Measurements from ENCODE around the gene CACNB1. TPM values are rescaled to one million over a fixed set of nuclear protein-coding genes. Genes with fewer than 3 reads are reported as not detected.

The CACNB1 gene
- polyA plus RNA-seq, 1 of the 3 experiments (the other 2 are of a cell fraction): 7.4 TPM

GRCh38 chr17:39212841-39213480, 15.5 kb upstream of the CACNB1 start:
- Histone ChIP-seq H3K9me3 (no peaks in the 10 kb centered on the region), H3K4me3 (ENCODE audit: low read depth in 2 of 2, low read length in 1 of 2) (no peak overlapping the region), H3K36me3 (replicated peaks in 1 of 2; ENCODE audit: control insufficient read depth in 1 of 2, insufficient read depth in 2 of 2, low read length in 1 of 2) (no peaks in the 10 kb centered on the region), H3K27me3 (ENCODE audit: insufficient read depth) (no peaks in the 10 kb centered on the region), H2AFZ (ENCODE audit: low read depth) (no peak overlapping the region), H3K9ac (no peak overlapping the region), H3K9me2 (no peaks in the 10 kb centered on the region), H3K79me2 (ENCODE audit: insufficient read depth) (no peaks in the 10 kb centered on the region), H3K4me2 (no peak overlapping the region), H3K27ac (ENCODE audit: low read depth in 2 of 2, low read length in 1 of 2) (no peak overlapping the region), H3F3A (replicated peaks; ENCODE audit: insufficient read depth) (no peaks in the 10 kb centered on the region), H3K4me1 (ENCODE audit: control insufficient read depth in 1 of 2, insufficient read depth in 2 of 2, low read depth in 1 of 2, low read length in 1 of 2) (peaks cover 9% of the 10 kb centered on the region in 2 experiments; a peak in 2 of 4 replicates), H4K20me1 (ENCODE audit: insufficient read depth) (no peaks in the 10 kb centered on the region)
- WGBS (ENCODE audit: low lambda C conversion rate): 83% methylated on average over 16 of the region's 16 CpGs
- POLR2A ChIA-PET: interaction anchor here (0.6 kb wide), 1 partner anchor 10 kb away, joined by 3 read pairs; no protein-coding TSS in a partner anchor
- no peak for DNase-seq
- CTCF ChIA-PET: interaction anchor here (0.9 to 29.0 kb wide), 3 partner anchors 13 to 335 kb away, joined by 3 to 781 read pairs (median 3); partner anchors contain the start of gene STAC2
- TF ChIP-seq ELF1 (IDR thresholded peaks at IDR 0.05) (no peak), MXI1 (IDR thresholded peaks at IDR 0.05; ENCODE audit: low read depth, low read length) (no peak), TCF12 (IDR thresholded peaks at IDR 0.05) (no peak), MEF2A (IDR thresholded peaks at IDR 0.05; ENCODE audit: borderline replicate concordance, low read depth) (no peak), EZH2phosphoT487 (IDR thresholded peaks at IDR 0.05; ENCODE audit: borderline replicate concordance, low read depth) (no peak), JUND (IDR thresholded peaks at IDR 0.05) (no peak), RAD21 (IDR thresholded peaks at IDR 0.05; ENCODE audit: low read length) (no peak), TEAD4 (IDR thresholded peaks at IDR 0.05; ENCODE audit: borderline replicate concordance, insufficient read depth) (no peak)
- TF ChIP-seq, protein P1, sequence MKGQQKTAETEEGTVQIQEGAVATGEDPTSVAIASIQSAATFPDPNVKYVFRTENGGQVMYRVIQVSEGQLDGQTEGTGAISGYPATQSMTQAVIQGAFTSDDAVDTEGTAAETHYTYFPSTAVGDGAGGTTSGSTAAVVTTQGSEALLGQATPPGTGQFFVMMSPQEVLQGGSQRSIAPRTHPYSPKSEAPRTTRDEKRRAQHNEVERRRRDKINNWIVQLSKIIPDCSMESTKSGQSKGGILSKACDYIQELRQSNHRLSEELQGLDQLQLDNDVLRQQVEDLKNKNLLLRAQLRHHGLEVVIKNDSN (IDR thresholded peaks at IDR 0.05; ENCODE audit: borderline replicate concordance, low read depth): no peak
- TF ChIP-seq, protein P2, sequence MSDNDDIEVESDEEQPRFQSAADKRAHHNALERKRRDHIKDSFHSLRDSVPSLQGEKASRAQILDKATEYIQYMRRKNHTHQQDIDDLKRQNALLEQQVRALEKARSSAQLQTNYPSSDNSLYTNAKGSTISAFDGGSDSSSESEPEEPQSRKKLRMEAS (IDR thresholded peaks at IDR 0.05; ENCODE audit: low read depth): no peak

DNA sequence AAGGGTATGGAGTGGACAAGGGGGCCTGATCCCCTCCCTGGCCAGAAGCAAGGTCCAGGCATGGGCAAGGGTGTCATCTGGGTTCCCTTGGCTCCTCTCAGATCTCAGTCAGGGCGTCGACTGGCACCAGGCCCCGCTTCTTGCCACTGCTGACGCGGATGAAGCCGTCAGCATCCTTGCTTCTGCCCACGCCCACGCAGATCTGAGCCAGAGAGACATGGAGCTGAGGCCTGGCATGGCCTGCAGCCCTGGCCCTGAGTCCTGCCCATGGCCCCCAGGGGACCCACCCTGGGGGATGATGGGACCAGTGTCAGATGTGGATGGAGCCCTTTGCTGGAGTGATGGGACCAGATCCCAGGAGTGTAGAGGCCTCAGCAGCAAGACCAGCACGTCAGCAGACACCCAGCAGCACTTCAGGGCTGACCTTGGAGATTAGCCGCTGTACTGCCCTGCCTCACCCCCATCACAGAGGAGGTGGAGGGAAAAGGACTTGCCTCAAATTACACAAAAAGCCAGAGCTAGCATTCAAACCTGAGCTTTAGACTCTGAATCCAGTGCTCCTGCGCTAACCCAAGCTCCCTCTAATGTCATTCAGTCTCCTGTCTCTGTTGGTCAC, 14.8 kb upstream of the CACNB1 start:
- Histone ChIP-seq H3K79me2 (ENCODE audit: insufficient read depth) (no peaks in the 10 kb centered on the region), H3K4me3 (ENCODE audit: low read depth in 2 of 2, low read length in 1 of 2) (no peak overlapping the region), H4K20me1 (ENCODE audit: insufficient read depth) (no peaks in the 10 kb centered on the region), H3F3A (replicated peaks; ENCODE audit: insufficient read depth) (no peaks in the 10 kb centered on the region), H3K9ac (no peak overlapping the region), H3K36me3 (replicated peaks in 1 of 2; ENCODE audit: control insufficient read depth in 1 of 2, insufficient read depth in 2 of 2, low read length in 1 of 2) (no peaks in the 10 kb centered on the region), H3K4me1 (ENCODE audit: control insufficient read depth in 1 of 2, insufficient read depth in 2 of 2, low read depth in 1 of 2, low read length in 1 of 2) (peaks cover 9% of the 10 kb centered on the region in 2 experiments; a peak in 2 of 4 replicates), H3K4me2 (no peak overlapping the region), H2AFZ (ENCODE audit: low read depth) (no peak overlapping the region), H3K27ac (ENCODE audit: low read depth in 2 of 2, low read length in 1 of 2) (no peak overlapping the region), H3K9me3 (no peaks in the 10 kb centered on the region), H3K9me2 (no peaks in the 10 kb centered on the region), H3K27me3 (ENCODE audit: insufficient read depth) (no peaks in the 10 kb centered on the region)
- WGBS (ENCODE audit: low lambda C conversion rate): 92% methylated on average over 10 of the region's 11 CpGs
- no peak for DNase-seq
- ChIA-PET CTCF (interaction anchor here (29.0 kb wide), 1 partner anchor 28 kb away, joined by 781 read pairs; no protein-coding TSS in a partner anchor), POLR2A (no interaction called here)
- TF ChIP-seq ELF1 (IDR thresholded peaks at IDR 0.05): no peak
- TF ChIP-seq, protein P3, sequence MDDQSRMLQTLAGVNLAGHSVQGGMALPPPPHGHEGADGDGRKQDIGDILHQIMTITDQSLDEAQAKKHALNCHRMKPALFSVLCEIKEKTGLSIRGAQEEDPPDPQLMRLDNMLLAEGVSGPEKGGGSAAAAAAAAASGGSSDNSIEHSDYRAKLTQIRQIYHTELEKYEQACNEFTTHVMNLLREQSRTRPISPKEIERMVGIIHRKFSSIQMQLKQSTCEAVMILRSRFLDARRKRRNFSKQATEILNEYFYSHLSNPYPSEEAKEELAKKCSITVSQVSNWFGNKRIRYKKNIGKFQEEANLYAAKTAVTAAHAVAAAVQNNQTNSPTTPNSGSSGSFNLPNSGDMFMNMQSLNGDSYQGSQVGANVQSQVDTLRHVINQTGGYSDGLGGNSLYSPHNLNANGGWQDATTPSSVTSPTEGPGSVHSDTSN (IDR thresholded peaks at IDR 0.05): no peak
- no peak for TF ChIP-seq RAD21 (IDR thresholded peaks at IDR 0.05; ENCODE audit: low read length)
- no peak for TF ChIP-seq GATA2 (CRISPR knock-in tag; IDR thresholded peaks at IDR 0.05)
- TF ChIP-seq YY1 (IDR thresholded peaks at IDR 0.05; ENCODE audit: low read depth): no peak
- no peak for TF ChIP-seq POLR2AphosphoS5 (IDR thresholded peaks at IDR 0.05; ENCODE audit: low read depth, low read length)
- TF ChIP-seq CHD2 (IDR thresholded peaks at IDR 0.05; ENCODE audit: low read length, partially characterized antibody): no peak
- TF ChIP-seq, protein P2 (IDR thresholded peaks at IDR 0.05; ENCODE audit: low read depth): no peak
- no peak for TF ChIP-seq EZH2phosphoT487 (IDR thresholded peaks at IDR 0.05; ENCODE audit: borderline replicate concordance, low read depth)
- no peak for TF ChIP-seq SIN3A (IDR thresholded peaks at IDR 0.05; ENCODE audit: borderline replicate concordance, low read depth, low read length)
- TF ChIP-seq RCOR1 (IDR thresholded peaks at IDR 0.05; ENCODE audit: low read length): no peak
- TF ChIP-seq TEAD4 (IDR thresholded peaks at IDR 0.05; ENCODE audit: borderline replicate concordance, insufficient read depth): no peak
